Right atrium auricular region (tissue), 2 donors: ENCODE results near the gene TSN. TPM values are rescaled to one million over a fixed set of nuclear protein-coding genes. Genes with fewer than 3 reads are reported as not detected.

Experiments
- DNase-seq: peaks from one replicate; pipeline ENCODE4 v3.0.0-alpha.2; 2019; ENCODE audit warnings: low spot score
- H3K27ac ChIP-seq, 2 donors: fragments of 200-600 bp; sonication (generic); 1 replicate in 1 of 2; 2 replicates in 1 of 2; pipeline ENCODE4 v1.5.1; 2016 to 2019
- H3K27me3 ChIP-seq, 2 donors: fragments of 200-600 bp; sonication (generic); one replicate each; pipeline versions ENCODE4 v1.5.1 to v1.6.0; 2017 to 2019
- H3K36me3 ChIP-seq: fragments of 200-600 bp; sonication (generic); one replicate; pipeline ENCODE4 v1.5.1; 2016
- H3K4me1 ChIP-seq, 2 donors: fragments of 200-600 bp; sonication (generic); one replicate each; pipeline versions ENCODE4 v1.5.1 to v1.6.0; 2017 to 2019
- H3K4me3 ChIP-seq, 2 donors: fragments of 200-600 bp; sonication (generic); 1 replicate in 1 of 2; 2 replicates in 1 of 2; pipeline ENCODE4 v1.5.1; 2017 to 2019; ENCODE audit warnings: mild to moderate bottlenecking in 1 of 2, moderate library complexity in 1 of 2
- H3K9me3 ChIP-seq, 2 donors: fragments of 200-600 bp; sonication (generic); one replicate each; pipeline ENCODE4 v1.5.1; 2019
- total RNA-seq, 2 donors: library from RNA; depleted of rRNA; stranded (reverse); fragments of >200 nt; gene quantifications; one replicate each; pipeline ENCODE4 v1.1.0, GENCODE V29; 2016
- TF ChIP-seq, protein P1 (sequence below), 2 donors: fragments of 200-600 bp; sonication (generic); IDR thresholded peaks; one replicate each; pipeline ENCODE4 v1.5.1; 2019; ENCODE audit warnings: antibody characterized with exemption in 2 of 2

Gene TSN
- total RNA-seq, 2 donors from 2014 or later = 22.4 to 30.9 TPM

DNA sequence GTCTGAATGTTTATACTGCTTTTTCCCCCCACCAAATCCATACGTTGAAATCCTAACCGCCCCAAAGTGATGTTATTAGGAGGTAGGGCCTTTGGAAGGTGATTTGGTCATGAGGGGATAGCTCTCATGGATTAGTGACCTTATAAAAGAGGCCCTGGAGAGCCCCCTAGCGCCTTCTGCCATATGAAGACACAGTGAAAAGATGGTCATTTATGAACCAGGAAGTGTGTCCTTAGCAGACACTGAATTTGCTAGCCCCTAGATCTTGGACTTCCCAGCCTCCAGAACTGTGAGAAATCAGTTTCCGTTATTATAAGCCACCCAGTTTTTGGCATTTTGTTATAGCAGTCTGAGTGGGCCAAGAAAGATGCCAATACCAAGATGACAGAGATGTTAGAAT, 7.2 kb upstream of the TSN start:
- DNase-seq = no peak
- no peaks in the 10 kb centered on the region for H3K4me1 ChIP-seq
- no peak overlapping the region for H3K4me3 ChIP-seq
- no peak overlapping the region for H3K27ac ChIP-seq
- H3K9me3 ChIP-seq = no peaks in the 10 kb centered on the region
- TF ChIP-seq, protein P1, sequence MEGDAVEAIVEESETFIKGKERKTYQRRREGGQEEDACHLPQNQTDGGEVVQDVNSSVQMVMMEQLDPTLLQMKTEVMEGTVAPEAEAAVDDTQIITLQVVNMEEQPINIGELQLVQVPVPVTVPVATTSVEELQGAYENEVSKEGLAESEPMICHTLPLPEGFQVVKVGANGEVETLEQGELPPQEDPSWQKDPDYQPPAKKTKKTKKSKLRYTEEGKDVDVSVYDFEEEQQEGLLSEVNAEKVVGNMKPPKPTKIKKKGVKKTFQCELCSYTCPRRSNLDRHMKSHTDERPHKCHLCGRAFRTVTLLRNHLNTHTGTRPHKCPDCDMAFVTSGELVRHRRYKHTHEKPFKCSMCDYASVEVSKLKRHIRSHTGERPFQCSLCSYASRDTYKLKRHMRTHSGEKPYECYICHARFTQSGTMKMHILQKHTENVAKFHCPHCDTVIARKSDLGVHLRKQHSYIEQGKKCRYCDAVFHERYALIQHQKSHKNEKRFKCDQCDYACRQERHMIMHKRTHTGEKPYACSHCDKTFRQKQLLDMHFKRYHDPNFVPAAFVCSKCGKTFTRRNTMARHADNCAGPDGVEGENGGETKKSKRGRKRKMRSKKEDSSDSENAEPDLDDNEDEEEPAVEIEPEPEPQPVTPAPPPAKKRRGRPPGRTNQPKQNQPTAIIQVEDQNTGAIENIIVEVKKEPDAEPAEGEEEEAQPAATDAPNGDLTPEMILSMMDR (IDR thresholded peaks at IDR 0.05) = peak in 1 of 2 donors; percentile 18
- no peaks in the 10 kb centered on the region for H3K36me3 ChIP-seq
- H3K27me3 ChIP-seq = no peaks in the 10 kb centered on the region

DNA sequence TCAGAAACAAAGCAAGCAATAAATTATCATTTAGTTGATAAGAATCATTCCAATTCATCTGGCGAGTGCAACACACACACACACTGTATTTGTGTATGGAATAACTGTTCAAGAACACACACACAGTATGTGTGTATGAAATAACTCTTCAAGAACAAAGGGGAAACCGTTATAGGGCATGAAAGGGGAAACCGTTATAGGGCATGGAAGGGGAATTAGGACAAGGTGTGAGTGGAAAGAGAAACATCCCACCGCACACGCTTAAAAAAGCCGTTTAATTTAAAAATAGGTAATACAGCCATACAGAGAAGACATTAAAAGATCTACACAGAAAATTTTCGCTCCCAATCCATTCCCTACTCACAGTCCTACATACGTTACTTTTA, 607 bp upstream of the TSN start:
- H3K36me3 ChIP-seq = peaks cover 10% of the 10 kb centered on the region
- no peaks in the 10 kb centered on the region for H3K27me3 ChIP-seq
- peak overlapping the region; percentile 90 to 96 for H3K4me3 ChIP-seq
- H3K9me3 ChIP-seq = no peaks in the 10 kb centered on the region
- peaks cover 0 to 26% of the 10 kb centered on the region in 2 donors for H3K4me1 ChIP-seq
- H3K27ac ChIP-seq = peak overlapping the region; percentile 38 to 48
- TF ChIP-seq, protein P1 (IDR thresholded peaks at IDR 0.05) = no peak
- no peak for DNase-seq

DNA sequence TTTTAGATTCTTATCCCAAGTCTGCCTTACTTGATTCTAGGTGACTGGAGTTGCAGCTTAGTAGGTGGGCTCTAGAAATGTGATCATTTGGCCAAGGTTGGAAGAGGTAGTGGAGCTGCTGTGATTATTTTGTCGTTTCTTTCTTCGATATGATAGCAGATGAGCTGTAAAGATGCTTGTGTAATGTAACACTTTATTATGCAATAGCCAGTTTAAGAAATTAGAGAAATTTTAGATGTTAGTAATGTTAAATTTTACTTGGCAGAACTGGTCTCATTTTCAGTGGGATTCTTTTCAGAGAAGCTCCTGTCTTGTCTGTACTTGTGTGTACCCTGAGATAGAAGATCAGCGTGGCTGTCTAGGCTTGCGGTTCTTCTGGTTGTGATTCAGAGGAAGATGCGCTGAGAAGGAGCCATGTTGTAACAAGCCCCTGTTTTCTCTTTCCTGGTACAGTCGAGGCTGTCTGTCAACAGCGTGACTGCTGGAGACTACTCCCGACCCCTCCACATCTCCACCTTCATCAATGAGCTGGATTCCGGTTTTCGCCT, 9.3 kb downstream of the TSN start:
- peaks cover 87% of the 10 kb centered on the region for H3K36me3 ChIP-seq
- H3K4me3 ChIP-seq = no peak overlapping the region
- no peaks in the 10 kb centered on the region for H3K4me1 ChIP-seq
- no peak for DNase-seq
- H3K27ac ChIP-seq = no peak overlapping the region
- TF ChIP-seq, protein P1 (IDR thresholded peaks at IDR 0.05) = no peak
- H3K9me3 ChIP-seq = no peaks in the 10 kb centered on the region
- H3K27me3 ChIP-seq = no peaks in the 10 kb centered on the region

DNA sequence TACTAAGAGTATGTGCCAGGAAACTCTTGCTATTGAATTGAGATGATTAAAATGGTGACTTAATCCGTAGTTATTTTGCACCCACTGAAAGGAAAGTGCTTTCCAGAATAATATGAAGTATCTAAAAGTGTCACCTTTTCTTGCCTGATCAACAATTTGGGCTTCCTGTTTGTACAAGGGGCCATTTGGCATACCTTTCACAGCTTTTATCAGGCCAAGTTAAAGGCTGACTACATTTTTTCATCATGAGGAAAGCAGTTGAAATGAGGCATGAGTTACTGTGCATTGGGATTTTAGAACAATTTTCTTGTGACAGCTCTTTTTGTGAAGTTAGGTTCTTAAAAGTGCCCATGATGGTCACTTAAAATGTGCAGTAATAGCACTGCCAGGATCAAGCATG, 11.2 kb downstream of the TSN start:
- peaks cover 76% of the 10 kb centered on the region for H3K36me3 ChIP-seq
- TF ChIP-seq, protein P1 (IDR thresholded peaks at IDR 0.05) = no peak
- H3K27ac ChIP-seq = no peak overlapping the region

DNA sequence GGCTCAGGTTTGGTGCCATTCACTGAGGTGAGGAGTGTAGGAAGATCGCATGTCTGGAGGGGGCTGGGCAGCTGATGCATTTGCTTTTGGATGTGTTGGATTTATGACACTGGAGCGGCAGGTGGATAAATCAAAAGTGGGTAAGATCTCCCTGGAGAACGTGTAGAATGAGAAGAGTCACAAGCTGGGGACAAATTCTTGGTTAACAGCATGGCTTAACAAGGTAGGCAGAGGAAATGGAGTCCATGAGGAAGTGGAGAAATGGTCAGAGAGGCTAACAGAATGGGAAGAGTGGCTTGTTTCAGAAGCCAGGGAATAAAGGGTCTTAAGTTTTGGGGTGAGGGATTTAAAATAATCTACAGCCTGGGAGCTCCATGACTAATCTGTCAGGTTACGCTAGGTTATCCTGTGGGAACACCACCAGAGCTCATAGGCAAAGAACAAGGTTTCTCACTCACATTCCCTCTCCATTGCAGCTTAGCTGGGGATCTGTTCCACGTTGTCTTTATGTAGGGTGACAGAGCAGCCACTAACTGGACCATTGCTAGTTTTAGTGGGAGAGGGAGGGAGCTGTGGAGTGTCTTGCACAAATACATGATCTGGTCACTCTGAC, 12.8 kb downstream of the TSN start:
- Histone ChIP-seq H3K9me3 (no peaks in the 10 kb centered on the region), H3K36me3 (peaks cover 60% of the 10 kb centered on the region), H3K4me1 (no peaks in the 10 kb centered on the region), H3K4me3 (no peak overlapping the region), H3K27ac (no peak overlapping the region), H3K27me3 (no peaks in the 10 kb centered on the region)
- DNase-seq = no peak
- TF ChIP-seq, protein P1 (IDR thresholded peaks at IDR 0.05) = no peak

More for the DNA sequence above, 11.2 kb downstream of the TSN start:
- DNase-seq = no peak
- no peak overlapping the region for H3K4me3 ChIP-seq
- no peaks in the 10 kb centered on the region for H3K9me3 ChIP-seq
- H3K27me3 ChIP-seq = no peaks in the 10 kb centered on the region
- no peaks in the 10 kb centered on the region for H3K4me1 ChIP-seq
